ENCODE measurements around the gene SYNGR1.

SYNGR1 gene

GRCh38 chr22:39374191-39374590, 24.4 kb downstream of the SYNGR1 start:
- no peak for DNase-seq

- no peak for DNase-seq
Observed at GRCh38 chr22:39374801-39375200, 25.0 kb downstream of the SYNGR1 start.

- DNase-seq: no peak
Observed at GRCh38 chr22:39375646-39376045, 25.9 kb downstream of the SYNGR1 start.

DNA sequence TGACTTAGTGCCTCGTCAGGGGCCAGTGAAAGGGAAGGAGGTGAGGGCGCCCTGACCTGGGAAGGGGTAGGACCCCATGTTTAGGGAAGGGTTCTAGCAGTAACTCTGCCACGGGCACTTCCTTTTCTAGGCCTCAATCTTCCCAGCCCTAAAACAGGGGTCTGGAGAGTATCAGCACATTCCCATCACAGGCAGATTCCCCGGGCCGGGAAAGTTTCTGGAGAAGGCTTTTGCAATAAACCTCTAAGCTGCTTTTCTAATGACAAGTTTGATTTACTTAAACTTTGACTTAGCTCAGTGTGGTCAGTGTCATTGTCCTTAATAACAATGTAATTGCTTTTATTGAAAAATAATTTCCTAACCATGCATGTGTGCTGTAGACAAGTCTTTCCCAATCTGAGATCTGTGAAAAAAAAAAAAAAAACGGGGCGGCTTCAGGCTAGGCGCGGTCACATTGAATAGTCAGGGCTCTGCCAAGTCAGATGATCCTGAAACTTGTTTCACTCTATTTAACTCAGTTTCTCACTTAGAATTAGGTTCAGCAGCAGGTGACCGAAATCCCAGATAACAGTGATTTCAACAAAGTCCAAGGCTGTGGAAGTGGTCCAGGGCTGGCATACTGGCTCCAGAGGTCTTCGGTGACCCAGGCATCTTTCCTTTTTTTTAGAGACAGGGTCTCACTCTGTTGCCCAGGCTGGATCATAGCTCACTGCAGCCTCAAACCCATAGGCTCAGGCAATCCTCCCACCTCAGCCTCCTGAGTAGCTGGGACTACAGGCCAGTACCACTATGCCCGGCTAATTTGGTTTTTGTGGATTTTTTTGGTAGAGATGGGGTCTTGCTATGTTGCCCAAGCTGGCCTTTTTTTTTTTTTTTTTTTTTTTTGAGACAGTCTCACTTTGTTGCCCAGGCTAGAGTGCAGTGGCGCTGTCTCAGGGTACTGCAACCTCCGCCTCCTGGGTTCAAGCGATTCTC, 30.3 kb downstream of the SYNGR1 start:
- no peak for DNase-seq

DNA sequence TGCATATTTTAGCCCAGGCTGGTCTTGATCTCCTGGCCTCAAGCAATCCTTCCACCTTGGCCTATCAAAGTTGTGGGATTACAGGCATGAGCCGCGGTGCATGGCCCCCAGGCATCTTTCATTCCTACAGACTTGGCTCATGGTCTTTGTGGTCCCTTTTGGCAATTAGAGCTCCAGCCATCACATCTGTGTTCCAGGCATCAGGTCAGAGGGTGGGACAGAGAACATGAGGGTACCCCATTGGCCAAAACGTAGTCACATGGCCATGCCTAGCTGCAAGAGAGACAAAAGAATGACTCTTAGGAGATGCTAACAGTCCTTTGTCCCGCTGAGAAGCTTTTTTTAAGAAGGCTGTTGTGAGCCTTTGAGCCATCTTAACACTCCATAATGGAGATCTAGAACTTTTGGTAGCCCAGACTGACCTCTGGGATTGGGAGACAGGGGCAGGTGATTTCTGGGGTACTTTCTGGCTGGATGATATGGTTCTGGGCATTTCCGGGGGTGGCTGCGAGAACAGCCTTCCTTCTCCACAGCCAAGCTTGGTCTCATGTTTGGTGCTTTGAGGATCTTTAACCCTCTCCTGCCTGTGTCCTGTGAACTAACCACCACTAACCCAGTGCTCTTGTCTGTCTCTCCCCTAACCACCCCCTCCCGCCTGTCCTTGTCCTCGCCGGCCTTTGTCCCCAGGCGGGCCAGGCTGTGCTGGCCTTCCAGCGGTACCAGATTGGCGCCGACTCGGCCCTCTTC, 31.4 kb downstream of the SYNGR1 start:
- no peak for DNase-seq

DNA sequence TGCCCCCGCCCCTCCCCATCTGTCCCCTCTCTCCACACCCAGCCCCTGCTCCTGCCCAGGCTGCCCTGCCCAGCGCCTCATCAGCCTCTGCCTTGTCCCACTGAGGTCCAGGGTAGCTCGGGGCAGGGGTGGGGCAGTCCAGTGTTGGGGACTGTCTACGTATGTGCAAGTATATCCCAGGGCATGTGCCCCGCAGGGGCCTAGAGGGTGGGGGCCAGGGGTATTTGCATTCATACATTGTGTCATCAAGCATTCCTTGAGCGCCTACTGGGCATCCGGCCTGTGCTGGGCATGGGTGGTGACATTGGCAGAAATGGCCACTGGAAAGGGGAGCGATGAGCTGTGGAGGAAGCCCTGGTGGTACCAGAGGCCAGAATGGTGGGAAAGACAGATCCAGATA, 32.1 kb downstream of the SYNGR1 start:
- DNase-seq: no peak

- no peak for DNase-seq
Observed at GRCh38 chr22:39382410-39382809, 32.6 kb downstream of the SYNGR1 start.

- no peak for DNase-seq
Observed at GRCh38 chr22:39383841-39384625, 34.2 kb downstream of the SYNGR1 start.

DNA sequence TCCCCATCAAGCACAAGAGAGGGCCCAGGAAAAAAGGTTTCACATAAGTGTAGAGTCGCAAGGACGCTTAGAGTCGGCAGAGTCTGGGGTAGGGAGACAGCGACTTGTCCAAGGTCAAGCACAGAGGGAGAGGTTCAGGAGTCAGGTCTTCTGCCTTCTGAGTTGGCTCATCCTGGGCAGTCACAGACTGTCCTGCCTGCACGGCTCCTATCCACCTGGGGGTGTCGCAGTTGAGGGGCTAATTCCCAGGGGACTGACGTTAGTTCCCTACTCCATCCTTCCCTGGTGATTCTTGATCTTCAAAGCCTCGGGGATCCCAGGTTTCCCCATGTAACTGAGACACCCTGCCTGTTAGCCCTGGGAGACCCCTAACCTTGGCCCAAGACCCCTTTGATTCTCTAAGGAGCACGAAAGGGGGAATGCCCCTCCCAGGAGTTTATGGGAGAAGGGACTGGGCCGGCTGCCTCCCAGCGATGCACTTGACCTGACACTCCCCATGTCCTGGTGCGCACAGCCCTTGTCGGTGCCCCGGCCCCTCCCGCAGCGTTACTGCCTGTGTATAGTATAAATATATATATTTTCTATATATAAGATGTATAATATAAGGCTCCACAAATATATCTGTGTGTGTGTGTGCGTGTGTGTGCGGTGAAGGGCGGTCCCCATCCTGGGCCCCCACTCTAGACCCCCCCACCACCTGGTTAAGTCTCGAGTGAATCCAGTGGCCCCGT, 35.1 kb downstream of the SYNGR1 start:
- DNase-seq: no peak

- DNase-seq: peak; percentile 83
Observed at GRCh38 chr22:39388261-39389011, 38.6 kb downstream of the SYNGR1 start.

DNA sequence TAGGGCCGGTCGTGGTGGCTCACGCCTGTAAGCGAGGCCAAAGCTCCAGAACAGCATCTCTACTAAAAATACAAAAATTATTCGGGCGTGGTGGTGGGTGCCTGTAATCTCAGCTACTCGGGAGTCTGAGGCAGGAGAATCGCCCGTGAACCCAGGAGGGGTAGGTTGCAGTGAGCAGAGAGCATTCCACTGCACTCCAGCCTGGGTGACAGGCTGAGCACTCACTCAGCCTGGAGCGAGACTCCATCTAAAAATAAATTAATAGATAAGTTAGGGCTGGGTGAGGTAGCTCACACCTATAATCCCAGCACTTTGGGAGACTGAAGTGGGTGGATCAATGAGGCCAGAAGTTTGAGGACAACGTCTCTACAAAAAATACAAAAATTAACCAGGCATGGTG, 39.6 kb downstream of the SYNGR1 start:
- no peak for DNase-seq

- DNase-seq: no peak
Observed at GRCh38 chr22:39392341-39392948, 42.7 kb downstream of the SYNGR1 start.

DNA sequence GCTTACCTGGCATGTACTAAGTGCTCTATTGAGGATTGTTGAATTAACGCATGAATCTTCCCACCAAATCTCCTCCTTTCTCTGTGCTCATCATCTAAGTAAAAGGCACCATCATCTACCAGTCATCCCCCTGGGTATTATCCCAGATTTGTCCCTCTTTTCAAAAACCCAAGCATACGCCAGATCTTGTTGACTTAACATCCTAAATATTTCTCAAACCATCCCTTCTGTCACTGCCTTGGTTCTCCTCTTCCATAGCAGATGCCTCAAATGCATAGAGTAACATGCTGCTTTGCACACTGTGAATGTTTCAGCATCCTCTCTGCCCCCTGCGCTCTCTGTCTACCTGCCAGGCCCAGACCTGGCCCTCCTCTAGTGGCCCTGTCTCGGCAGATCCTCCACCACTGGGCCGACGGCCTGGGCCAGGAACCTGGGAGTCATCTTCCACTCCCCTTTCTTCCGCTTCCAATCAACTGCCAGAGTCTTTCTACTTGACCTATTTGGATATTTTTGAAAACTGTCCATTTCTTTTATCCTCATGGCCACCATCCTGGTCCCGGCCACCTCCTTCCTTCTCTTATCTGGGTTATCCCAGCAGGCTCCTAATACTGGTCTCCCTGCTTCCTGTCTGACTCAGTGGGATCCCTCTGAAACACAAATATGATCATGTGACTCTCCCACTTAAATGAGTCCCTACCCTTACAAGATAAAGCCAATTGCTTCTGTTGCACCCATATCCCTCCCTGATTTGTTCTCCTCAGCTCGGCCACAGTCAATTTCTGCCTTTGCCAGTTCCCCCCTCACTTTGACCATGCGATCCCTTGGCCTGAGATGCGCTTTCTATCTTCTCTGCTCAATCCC, 46.4 kb downstream of the SYNGR1 start:
- DNase-seq: no peak

- DNase-seq: no peak
Observed at GRCh38 chr22:39396797-39397195, 47.0 kb downstream of the SYNGR1 start.

DNA sequence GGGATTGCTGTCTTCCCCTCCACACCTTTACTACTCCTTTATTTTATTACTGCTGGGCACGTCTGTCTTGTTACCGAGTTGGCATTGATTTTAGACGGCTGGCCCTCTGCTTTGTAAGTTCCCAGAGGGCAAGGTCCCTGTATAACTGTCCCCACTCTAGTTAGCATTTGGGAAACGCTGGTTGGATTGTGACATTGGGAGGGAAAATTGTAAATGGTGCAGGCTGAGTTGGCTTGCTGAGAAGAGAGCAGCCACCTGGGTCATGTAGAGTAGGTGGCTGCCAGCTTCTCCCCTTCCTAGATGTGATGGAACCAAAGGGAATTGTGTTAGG, 51.5 kb downstream of the SYNGR1 start:
- no peak for DNase-seq

DNA sequence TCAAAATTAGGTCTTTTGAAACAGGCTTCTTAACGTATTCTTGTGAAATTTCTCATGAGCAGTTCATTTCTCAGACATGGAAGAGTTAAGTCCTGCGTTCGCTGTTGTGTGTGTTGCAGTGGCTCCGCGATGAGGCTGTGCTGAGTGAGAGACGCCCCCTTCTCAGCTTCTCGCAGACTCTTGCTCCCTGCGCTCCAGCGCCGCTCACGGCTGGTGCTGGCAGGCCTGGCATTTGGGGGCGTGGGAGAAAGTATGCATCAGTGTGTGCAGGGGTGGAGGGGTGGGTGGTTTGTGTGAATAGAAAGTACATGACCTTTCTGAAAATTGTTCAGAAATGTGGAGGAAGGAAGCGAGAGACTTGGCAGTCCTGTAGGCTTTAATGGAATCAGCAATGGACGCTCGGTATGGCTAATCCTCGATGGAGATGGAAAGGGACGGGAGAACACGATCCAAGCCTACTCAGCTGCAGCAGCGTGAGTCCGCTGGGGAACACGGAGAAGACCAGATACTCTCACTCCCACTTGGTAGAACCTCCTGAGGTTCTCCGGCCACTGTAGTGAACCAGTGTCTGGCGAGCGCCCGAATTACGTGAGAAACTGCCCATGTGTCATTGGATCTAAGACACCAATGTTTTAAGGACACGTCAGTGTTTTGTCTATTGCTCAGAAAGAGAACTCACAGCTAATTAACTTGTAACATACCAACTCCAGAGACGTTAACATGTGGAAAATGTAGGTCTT, 55.7 kb downstream of the SYNGR1 start:
- DNase-seq: peak; percentile 58

DNA sequence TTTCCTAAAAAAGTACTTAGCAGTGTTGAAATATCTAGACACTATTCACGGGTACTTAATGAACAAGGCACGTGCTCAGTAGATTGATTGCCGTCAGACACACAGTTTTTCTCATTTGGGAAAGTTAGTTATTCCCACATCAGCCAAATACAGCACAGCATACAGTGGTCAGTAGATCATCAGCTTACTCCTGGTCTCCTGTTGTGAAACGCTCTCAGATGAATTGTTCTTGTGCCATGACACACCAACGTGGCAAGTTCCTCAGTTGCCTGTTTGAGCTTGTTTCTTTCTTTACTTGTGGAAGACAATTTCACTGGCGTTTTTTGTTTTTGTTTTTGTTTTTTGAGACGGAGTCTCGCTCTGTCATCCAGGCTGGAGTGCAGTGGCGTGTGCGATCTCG, 58.4 kb downstream of the SYNGR1 start:
- DNase-seq: no peak

GRCh38 chr22:39408807-39409206, 59.0 kb downstream of the SYNGR1 start:
- DNase-seq: no peak

DNA sequence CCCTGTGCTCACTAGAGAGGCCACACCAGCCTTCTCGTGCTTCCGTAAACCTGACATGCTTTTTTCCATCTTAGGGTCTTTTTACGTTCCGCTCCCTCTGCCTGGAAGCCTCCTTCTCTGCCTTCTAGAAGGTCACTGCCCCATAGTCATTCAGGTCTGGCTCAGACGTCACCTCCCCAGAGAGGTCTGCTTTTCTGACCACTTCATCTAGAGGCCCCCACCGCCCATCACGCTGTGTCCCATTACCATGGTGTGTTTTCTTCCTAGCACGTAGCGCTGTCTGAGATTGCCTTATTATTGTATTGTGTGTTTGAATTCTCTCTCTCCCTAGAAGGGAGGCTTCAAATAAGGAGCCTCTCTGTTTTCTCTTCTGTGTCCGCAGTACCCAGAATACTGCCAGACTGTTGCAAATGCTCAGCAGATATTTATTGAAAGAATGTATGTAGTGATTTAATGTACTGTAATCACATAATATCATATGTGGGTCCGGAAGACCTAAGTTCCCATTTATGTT, 59.8 kb downstream of the SYNGR1 start:
- DNase-seq: no peak
